ENCODE measurements around the gene RHOU.
"Not testable (repeated sequence)": the region's sequence is repeated elsewhere in the genome, so short reads cannot be mapped to it uniquely, and the experiment has no call there.

RHOU gene

DNA sequence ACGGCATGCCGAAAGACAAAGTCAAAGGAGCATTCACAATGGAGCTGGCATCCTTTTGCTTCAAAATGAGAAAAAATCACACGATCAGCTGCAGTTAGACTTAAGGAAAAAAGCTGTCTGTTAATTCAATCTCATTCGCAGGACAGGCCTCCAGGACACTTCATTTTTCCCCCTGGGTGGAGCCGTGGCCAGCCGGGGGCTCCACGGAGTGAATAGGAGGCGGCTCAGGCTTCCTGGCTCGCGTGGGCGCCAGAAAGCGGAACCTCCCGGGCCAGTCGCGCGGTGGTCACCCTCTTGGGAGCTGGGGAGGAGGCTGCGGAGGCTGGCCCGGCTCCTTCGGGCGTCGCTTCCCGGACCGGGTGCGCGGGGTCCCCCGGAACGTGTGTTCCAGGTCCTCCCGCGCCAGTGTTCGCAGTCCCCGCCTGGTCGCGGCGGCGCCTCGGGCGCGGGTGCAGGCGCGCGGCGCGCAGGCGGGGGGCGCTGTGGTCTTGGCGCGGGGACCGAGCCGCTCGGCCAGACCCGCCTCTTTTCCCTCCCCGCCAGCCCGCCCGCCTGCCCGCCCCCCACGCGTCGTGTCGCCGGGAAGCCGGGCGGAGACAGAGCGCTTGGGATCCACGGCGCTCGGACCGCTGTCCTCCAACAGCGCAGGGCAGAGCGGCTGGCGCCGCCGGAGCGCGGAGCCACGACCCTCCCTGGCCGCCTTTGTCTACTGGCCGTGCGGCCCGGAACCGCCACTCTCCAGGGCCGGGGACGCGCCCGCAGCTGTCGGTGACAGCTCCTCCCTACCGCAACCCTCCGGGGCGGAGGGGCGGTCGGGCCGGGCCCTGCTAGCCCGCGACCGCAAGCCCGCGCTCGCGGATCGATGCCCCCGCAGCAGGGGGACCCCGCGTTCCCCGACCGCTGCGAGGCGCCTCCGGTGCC, at the start of gene RHOU:
Gene RHOU, plus strand, starts transcription at position 599 of the 921 bp plus-strand sequence. Its CDS starts 264 bp downstream, at position 863.
- DNase-seq (ENCODE audit: low spot score) = peak; percentile 32

DNA sequence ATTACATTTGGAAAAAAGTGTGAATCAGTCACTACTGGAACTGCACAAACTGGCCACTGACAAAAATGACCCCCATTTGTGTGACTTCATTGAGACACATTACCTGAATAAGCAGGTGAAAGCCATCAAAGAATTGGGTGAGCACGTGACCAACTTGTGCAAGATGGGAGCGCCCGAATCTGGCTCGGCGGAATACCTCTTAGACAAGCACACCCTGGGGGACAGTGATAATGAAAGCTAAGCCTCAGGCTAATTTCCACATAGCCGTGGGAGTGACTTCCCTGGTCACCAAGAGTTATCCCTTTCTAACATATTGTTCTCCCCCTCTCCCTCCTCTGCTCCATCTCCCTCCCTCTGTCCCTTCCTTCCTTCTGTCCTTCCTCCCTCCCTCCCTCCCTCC, 47.7 kb upstream of the RHOU start:
- no peak for DNase-seq (ENCODE audit: low spot score)

DNA sequence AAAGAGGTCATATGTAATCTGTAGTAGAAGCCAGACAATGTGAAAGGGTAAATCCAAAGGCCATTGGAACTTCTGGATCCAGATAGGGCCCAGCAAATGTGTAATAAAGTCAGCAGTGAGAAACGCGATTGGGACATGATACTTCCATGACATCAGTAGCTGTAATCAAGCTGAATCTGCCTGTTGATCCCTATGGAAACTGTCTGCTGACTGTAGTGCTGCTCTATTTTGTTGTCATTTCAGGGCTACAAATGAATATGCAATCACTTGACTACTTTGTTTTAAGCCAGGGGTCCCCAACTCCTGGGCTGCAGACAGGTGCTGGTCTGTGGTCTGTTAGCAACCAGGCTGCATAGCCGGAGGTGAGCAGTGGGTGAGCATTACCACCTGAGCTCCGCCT, 46.0 kb upstream of the RHOU start:
- no peak for DNase-seq (ENCODE audit: low spot score)

DNA sequence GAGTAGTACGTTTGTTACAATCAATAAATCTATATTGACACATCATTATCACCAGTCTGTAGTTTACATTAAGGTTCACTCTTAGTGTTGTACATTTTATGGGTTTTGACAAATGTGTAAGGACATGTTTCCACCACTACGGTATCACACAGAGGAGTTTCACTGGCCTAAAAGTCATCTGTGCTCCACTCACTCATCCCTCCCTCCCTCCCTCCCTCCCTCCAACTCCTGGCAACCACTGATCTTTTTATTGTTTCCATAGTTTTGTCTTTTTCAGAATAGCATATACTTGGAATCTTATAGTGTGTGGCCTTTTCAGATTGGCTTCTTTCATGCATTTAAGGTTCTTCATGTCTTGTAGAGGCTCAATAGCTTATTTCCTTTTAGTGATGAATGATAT, 44.1 kb upstream of the RHOU start:
- DNase-seq (ENCODE audit: low spot score) = no peak

DNA sequence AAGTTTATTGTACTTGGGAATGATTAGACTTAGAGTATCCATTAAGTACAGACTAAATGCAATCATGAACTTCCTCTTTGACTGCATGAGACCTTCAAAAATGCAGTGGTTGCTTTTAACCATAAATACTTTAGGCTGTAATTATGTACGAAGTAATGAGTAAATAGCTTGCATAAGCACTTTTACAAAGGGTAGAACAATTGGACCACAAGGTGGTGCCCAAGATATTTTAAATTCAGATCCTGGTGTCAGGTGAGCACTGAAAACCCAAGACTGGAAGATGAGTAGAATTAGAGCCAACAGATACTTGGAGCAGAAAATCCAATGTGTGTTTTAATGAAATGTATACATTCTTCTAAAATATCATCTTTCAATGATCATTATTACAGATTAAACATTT, 43.4 kb upstream of the RHOU start:
- peak; percentile 75 for DNase-seq (ENCODE audit: low spot score)

DNA sequence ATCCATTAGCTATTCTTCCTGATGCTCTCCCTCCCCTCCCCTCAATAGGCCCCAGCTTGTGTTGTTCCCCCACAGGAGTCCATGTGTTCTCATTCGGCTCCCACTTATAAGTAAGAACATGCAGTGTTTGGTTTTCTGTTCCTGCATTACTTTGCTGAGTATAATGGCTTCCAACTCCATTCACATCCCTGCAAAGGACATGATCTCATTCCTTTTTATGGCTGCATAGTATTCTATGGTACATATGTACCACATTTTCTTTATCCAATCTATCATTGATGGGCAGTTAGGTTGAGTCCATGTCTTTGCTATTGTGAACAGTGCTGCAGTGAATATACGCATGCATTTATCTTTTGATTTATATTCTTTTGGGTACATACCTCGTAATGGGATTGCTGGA, 40.8 kb upstream of the RHOU start:
- not testable (repeated sequence) for DNase-seq (ENCODE audit: low spot score)

DNA sequence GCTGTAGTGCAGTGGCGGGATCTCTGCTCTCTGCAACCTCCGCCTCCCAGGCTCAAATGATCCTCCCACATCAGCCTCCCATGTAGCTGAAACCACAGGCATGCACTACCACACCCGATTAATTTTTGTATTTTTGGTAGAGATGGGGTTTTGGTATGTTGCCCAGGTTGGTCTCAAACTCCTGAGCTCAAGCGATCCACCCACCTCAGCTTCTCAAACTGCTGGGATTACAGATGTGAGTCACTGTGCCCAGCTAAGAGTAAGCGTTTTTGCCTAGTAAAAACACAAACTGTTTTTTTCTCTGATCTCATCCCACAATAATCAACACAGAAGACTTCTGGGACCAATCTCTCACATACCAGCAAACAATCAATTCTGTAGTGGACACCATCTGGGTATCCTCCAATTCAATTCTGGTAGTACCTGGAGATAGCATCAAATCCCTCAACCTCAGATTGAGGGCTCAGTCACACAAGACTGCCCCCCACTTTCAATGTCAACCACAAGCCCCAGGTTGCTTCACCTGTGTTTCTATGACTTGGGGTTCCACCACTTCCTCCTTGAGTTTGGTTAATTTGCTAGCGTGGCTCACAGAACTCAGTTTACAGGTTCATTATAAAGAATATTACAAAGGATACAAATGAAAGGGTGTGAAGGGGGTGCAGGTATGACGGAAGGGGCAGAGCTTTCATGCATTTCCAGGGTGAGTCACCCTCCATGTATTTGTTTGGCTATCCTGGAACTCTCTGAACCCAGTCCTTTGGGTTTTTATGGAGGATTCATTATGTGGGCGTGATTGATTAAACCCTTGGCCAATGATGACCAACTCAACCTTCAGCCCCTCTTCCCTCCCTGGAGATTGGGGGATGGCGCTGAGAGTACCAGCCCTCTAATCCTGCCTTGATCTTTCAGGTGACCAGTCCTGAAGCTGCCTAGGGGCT, 40.0 kb upstream of the RHOU start:
- no peak for DNase-seq (ENCODE audit: low spot score)

DNA sequence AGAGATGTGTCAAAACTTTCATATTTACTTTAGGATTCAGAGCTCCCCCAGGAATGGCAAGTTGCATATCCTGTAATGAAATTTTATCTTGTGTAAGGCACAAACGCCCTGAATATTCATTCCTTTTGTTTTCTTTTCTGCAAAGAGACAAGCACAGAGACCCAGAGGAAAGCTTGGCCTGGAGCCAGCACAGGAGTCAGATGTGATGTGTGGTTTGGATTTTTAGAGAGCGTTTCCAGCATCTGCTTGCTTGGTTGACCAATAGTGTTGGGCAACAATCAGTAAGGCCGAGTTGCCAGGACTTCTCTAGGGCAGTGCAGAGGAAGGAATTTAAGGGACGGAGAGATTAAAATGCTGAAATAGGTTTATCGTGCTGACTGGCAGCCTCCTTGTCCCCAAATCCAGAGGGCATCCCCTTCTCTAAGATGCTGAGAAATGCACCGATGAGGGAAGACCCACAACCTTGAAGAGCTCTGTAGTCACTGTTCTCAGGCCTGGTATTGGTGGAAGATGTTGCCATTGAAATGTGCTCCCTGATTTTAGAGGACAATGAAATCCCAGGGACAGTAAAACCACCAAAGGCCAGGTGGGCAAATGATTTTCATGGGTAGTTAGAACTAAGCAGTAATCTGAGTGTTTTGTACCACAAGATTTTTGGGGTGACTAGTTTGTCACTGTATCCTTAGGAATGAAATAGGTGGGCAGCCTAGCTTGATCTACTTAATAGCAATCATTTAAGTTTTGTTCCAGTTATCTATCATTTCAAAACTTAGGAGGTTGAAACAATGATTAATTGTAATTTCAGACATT, 37.9 kb upstream of the RHOU start:
- DNase-seq (ENCODE audit: low spot score) = peak; percentile 16

DNA sequence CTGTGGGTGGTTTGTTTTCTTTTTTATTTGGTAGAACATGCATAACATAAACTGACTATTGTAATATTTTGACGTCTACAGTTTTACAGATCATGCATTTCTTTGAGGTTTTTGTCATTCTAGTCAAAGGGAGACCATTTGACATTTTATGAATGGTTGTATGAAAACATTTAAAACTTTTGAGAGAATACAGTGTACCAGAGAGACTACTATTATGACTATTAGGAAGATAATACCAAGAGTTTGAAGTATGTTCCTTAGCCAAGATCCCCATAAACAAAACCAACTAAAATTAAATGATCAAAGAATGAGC, 37.3 kb upstream of the RHOU start:
- no peak for DNase-seq (ENCODE audit: low spot score)

DNA sequence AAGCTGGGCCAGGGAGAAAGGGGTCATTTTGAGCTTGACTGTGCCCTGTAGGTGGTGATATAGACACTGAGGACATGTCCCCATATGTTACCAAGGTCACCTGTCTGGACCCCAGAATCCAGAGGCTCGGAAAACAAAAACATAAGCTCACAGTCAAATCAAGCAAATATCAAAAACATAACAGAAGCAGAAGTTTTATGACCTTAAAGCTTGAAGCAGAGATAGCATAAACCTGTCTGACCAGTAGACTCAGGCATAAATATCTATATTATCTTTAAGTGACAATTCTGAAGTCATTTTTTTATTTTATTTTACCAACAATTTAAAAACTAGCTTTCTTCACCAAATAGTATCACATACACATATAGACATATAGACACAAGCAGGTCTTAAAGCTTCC, 32.8 kb upstream of the RHOU start:
- DNase-seq (ENCODE audit: low spot score) = no peak

DNA sequence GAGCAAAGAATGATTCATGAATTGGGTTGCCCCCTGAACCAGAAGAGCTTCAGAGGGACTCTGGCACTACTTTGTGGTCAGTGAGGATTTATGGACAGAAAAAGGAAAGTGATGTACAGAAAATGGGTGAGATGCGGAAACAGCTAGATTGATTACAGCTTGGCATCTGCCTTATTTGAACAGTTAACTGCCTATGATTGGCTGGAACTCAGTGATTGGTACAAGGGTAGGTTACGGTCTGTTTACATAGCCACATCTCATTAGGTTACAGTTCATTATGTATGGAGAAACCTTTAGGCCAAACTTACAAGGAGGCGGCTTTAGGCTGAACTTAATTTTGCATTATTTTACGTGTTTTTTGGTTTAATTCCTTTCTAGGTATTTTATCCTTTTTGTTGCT, 29.0 kb upstream of the RHOU start:
- DNase-seq (ENCODE audit: low spot score) = no peak

DNA sequence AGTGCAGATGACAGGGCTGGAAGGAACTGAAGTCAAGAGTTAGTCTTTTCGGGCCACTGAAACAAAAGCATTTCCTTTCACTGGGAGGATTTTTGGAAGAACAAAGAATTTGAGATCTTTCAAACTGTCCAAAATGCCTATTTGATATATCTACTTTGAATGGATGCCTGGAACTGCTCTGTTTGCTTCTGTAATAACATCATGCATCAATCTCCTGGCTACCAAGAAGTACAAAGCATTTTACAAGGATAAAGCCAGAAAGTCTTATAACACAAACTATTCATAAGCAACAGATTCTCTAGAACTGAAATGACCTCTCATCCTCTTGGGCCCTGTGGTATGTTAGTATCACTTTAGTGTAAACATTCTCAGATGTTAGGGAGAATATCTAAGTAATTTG, 18.2 kb upstream of the RHOU start:
- no peak for DNase-seq (ENCODE audit: low spot score)

DNA sequence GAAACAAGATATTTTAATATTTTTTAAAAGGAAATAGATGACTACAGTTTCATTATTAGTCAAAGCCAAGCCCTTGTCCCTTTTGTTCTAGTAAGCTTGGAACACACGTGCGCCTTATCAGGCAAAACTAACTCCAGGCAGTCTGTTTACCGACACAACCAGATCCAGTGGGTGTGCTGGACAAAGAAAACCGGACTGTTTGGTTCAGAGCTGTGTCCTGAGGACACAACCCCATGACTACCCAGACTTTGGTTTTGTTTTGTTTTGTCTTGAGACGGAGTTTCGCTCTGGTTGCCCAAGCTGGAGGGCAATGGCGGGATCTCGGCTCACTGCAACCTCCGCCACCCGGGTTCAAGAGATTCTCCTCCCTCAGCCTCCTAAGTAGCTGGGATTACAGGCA, 13.9 kb upstream of the RHOU start:
- no peak for DNase-seq (ENCODE audit: low spot score)

DNA sequence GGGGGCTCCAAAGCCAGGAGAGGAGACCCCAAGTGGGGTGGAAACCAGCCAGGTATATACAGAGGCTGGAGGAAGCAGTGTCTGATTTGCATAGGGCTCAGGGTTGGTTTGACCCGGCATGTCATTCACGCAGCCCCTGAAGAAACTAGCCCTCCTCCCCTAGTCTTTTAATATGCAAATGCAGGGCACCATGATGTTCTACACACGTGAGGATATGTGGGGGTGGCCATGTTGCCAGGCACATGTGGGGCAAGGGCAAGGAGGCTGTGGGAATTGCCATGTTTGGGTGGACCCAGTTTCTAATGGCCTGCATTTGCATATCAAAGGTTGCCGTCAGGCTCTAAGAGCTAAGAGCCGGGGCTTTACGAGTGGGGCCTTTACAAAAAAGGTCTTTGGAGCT, 12.0 kb upstream of the RHOU start:
- no peak for DNase-seq (ENCODE audit: low spot score)

DNA sequence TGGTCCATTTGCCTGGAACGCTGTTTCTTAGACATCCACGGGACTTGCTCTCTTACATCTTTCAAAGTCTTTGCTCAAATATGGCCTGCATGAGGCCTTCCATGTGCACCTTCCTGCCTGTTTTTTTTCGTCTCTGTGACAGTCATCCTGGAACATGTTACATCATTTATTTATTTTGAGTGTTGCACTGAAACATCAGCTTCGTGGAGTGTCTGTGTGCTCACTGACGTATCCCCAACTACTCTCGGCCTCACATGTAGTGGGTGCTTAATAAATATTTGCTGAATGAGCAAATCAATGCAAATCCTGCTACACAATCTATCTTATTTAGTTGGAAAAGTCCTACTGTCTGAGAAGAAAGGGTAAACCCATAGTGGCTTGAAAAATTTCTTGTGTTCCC, 11.4 kb upstream of the RHOU start:
- DNase-seq (ENCODE audit: low spot score) = no peak

DNA sequence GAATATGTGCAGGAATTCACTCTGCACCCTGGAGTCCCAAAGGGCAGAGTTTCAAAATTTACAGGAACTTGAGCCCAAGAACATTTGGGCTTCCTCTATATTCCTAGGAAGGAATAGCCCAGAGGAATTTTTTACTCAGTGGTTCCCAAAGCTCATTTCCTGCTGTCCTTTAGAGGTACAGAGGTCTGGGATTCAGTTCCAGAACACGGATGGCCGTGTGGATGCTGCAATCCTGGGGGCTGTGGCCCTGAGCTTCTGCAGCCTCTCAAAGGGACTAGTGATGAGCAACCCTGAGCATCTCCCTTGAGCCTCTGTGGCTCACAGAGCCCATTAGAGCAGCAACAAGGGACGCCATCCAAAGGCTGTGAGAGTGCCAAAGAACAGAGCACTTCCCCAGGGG, 10.1 kb upstream of the RHOU start:
- no peak for DNase-seq (ENCODE audit: low spot score)

DNA sequence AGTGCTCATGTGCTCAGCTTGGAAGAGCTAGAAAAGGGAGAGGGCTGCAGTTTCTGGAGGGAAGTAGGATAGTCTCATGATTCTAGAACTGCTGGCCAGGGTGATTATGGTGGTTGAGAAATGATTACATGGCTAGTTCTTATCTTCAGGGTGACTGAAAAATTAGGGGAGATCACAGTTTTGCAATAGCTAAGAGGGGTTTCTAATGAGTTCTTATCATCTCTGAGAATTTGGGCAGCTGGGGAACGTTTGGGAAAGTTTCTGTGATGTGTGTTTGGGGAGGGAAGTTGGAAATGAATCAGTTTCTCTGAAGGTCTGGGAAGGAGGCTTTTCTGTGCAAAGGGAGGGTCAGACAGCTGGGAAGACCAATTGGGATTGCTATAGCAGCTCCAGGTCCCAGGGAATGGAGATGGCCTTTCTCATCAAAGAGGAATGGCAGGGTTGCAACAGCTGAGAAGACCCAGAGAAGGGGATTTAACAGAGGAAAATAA, 7.6 kb upstream of the RHOU start:
- DNase-seq (ENCODE audit: low spot score) = no peak

DNA sequence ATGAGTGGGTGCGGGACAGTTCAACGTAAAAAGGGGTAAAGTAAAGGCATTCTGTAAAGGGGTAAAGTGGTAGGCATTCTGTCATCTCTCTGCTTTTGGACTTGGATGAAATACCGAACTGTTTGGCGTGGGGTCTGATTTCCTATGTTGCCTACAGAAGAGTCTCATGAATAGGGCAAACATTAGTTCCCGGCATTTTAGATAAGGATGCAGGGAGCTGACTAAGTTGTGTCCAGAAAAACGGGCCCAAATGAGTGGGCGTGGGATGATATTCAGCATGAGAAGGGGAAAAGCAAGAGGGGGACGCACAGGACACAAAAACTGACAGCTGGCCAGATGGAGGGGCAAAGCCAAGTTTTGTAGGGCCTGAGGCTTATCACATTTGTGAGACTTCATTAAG, 2.9 kb upstream of the RHOU start:
- no peak for DNase-seq (ENCODE audit: low spot score)

DNA sequence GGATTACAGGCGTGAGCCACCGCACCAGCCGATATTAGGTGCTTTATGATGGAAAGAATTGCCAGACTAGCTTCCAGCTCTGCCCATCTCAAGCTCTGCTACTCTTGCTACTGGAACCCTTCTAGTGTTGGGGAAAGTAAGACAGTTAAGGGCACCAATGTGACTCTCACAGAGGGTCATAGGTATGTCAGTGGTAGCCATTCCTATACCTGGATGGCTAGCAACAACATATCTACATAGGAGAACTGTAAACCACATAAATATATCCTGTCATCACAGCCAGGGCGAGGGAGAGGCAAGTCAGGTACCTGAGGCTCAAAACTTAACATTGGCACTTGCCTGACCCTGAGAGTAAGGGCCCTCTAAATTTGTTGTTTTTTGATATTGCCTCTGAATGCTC, 1.7 kb upstream of the RHOU start:
- DNase-seq (ENCODE audit: low spot score) = no peak

DNA sequence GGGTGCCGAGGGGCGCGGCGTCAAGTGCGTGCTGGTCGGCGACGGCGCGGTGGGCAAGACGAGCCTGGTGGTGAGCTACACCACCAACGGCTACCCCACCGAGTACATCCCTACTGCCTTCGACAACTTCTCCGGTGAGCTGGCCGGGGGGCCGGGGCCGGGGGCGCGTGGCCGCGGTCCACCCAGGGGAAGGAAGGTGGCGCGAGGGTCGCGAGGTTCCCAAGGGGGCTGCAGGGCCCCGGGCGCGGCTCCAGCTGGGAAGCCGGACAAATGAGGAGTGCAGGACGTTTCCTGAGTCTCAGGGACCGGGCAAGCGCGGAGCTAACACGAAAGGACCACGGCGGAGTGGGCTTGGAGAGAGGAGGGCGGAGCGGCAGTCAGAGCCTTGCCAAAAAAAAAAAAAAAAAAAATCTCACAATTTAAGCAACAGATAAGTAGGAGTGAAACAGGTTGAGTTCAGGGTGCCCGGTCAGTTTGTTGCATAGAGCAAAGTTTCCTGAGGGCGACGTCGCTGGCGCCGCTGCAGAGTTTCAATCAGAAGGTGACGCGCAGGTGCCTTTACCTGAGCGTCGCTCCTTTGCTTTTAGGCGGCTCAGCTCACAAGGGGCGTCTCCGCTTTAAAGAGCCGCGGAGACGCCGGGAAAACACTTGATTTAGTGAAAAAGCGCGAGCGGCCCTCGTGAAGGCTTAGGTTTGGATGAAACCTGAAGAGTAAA, 750 bp downstream of the RHOU start:
- no peak for DNase-seq (ENCODE audit: low spot score)

DNA sequence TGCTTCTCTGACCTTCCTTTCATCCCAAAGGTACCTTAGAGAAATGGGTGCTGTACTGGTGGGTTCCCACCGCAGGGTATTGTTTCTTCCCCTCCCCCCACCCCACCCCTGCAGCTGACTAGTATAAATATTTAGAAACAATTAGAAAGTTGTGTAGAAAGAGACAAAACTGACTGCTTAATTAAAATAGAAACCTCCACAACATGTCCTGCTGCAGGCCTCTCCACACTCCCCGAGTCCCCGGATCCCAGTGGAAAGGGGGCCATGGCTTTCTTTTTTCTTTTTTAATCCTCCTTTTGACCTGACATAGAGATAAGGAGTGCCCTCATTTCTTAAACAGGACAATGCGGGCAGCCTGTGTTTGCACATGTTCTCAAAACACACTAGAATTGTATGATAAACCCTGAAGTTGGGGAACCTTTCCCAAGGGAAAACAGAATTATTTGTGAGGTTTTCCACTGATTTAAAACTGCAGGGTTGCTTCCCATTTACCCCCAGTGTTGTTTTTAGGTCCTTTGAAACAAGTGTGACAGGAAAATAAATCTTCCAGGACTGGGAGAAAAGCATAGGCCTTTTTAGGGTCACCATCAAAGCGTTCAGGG, 1.7 kb downstream of the RHOU start:
- DNase-seq (ENCODE audit: low spot score) = no peak
